ENCODE data around the gene POGLUT2. TPM values are rescaled to one million over a fixed set of nuclear protein-coding genes. Genes with fewer than 3 reads are reported as not detected.

POGLUT2 gene
- total and polyA plus RNA-seq, 10 of the 15 experiments (the other 5 are each of a cell fraction or from before 2014, with no cell fraction given): 2.9 to 11.3 (median 7.6) TPM

DNA sequence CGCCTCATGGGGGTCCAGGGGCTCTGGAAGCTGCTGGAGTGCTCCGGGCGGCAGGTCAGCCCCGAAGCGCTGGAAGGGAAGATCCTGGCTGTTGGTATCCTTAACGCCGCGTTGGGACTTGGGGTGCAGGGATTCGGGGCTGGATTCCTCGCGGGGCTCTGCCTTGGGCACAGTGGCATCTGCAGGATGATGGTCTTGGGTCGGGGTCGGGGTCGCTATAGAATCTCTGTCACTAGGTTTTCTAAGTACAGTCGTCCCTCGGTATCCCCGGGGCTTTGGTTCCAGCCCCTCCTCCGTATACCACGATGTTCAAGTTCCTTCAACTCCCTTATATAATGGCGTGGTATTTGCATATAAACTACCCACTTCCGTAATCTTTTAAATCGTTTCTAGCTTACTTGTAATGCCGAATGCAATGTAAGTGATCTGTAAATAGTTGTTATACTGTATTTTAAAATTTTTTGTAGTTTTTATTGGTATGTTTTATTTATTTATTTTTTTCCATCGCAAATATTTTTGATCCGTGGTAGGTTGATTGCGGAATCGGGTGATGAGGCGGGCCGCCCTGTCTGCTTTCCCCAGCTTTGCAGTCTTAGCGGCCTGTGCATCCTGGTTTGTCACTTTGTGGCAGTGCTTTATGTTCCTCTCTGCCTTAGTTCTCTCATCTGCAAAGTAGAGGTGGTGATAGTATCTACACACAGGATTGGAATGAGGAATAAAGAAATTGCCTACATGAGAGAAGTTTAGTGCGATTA lies 47.7 kb upstream of the POGLUT2 start (continued):
- TF ChIP-seq, protein P1, sequence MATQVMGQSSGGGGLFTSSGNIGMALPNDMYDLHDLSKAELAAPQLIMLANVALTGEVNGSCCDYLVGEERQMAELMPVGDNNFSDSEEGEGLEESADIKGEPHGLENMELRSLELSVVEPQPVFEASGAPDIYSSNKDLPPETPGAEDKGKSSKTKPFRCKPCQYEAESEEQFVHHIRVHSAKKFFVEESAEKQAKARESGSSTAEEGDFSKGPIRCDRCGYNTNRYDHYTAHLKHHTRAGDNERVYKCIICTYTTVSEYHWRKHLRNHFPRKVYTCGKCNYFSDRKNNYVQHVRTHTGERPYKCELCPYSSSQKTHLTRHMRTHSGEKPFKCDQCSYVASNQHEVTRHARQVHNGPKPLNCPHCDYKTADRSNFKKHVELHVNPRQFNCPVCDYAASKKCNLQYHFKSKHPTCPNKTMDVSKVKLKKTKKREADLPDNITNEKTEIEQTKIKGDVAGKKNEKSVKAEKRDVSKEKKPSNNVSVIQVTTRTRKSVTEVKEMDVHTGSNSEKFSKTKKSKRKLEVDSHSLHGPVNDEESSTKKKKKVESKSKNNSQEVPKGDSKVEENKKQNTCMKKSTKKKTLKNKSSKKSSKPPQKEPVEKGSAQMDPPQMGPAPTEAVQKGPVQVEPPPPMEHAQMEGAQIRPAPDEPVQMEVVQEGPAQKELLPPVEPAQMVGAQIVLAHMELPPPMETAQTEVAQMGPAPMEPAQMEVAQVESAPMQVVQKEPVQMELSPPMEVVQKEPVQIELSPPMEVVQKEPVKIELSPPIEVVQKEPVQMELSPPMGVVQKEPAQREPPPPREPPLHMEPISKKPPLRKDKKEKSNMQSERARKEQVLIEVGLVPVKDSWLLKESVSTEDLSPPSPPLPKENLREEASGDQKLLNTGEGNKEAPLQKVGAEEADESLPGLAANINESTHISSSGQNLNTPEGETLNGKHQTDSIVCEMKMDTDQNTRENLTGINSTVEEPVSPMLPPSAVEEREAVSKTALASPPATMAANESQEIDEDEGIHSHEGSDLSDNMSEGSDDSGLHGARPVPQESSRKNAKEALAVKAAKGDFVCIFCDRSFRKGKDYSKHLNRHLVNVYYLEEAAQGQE (IDR thresholded peaks at IDR 0.05; ENCODE audit: low read depth, low read length): no peak

DNA sequence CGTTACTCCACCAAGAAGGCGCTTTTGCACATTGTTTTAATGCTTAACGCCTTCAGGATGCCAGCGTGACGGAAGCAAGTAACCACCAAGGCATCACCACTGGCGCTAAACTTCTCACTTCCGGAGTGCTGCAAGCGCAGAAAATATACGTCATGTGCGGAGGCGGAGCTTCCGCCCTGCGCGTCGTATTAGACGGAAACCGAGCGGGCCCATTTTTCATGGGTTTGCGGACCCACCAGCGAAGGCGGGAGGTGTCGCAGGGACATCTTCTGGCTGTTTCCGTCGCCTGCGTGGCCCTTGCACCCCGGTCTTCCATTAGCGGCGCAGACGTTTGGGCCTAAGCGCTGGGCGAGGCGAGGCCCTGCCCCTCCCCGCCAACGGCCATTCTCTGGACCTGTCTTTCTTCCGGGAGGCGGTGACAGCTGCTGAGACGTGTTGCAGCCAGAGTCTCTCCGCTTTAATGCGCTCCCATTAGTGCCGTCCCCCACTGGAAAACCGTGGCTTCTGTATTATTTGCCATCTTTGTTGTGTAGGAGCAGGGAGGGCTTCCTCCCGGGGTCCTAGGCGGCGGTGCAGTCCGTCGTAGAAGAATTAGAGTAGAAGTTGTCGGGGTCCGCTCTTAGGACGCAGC lies 47.0 kb upstream of the POGLUT2 start, which contains the start of gene ERCC5:
Gene ERCC5 (plus strand): TSS at position 403 of the 631 bp plus-strand sequence. CDS start 235 bp downstream, outside the sequence.
- H3K27me3 ChIP-seq (replicated peaks in 1 of 2; ENCODE audit: control insufficient read depth in 2 of 2, insufficient read depth in 2 of 2, low read length in 1 of 2): no peaks in the 10 kb centered on the region
- peak within 1 kb of the TSS; percentile 98 for H3K4me3 ChIP-seq
- H3K4me2 ChIP-seq (ENCODE audit: control insufficient read depth, insufficient read depth): peak within 1 kb of the TSS; percentile 96
- DNase-seq (ENCODE audit: low read depth, low spot score): peak; percentile 90
- H4K20me1 ChIP-seq (ENCODE audit: control insufficient read depth, insufficient read depth): no peaks in the 10 kb centered on the region
- ChIA-PET POLR2A (interaction anchor here (0.5 to 4.8 kb wide), 8 partner anchors 28 to 278 kb away, joined by 3 to 81 read pairs (median 3); partner anchors contain the start of gene TPP2), SMC1A (ENCODE audit: uncharacterized antibody, unreplicated experiment) (interaction anchor here (0.9 to 3.0 kb wide), 13 partner anchors 10 to 290 kb away, joined by 3 to 53 read pairs (median 4); partner anchors contain the start of gene TPP2), RAD21 (ENCODE audit: unreplicated experiment) (interaction anchor here (0.7 to 3.6 kb wide), 10 partner anchors 25 to 263 kb away, joined by 3 to 32 read pairs (median 6); partner anchors contain the start of genes TEX30 and TPP2), CTCF (interaction anchor here (0.8 to 5.4 kb wide), 14 partner anchors 8 to 266 kb away, joined by 3 to 106 read pairs (median 5); partner anchors contain the start of genes BIVM, POGLUT2 and TPP2)
- FAIRE-seq: peak; percentile 87
- peak within 1 kb of the TSS; percentile 96 for H3K27ac ChIP-seq (ENCODE audit: control insufficient read depth, insufficient read depth)
- BruUV-seq (replicated peaks): no TSS peak
- no peaks in the 10 kb centered on the region for H3K9me3 ChIP-seq (replicated peaks; ENCODE audit: control insufficient read depth, insufficient read depth, low read length)
- WGBS (ENCODE audit: insufficient coverage, insufficient replicate concordance, low lambda C conversion rate, missing lambda C conversion rate): 1% methylated on average over 49 of the region's 49 CpGs
- H3K79me2 ChIP-seq (ENCODE audit: control insufficient read depth, insufficient read depth, low read length): peaks cover 51% of the 10 kb centered on the region
- ATAC-seq: peak; percentile 93
- peaks cover 0 to 4% of the 10 kb centered on the region in 2 experiments; a peak in 2 of 4 replicates for H3K36me3 ChIP-seq (ENCODE audit: control insufficient read depth in 2 of 2, insufficient read depth in 2 of 2, low read length in 1 of 2)
- peak within 1 kb of the TSS; percentile 98 for H3K9ac ChIP-seq (ENCODE audit: control insufficient read depth, insufficient read depth, low read length)
- intact Hi-C loops (cut with micrococcal nuclease; ENCODE audit: unreplicated experiment): loop anchor here (1.0 to 5.0 kb wide), 5 partner anchors 45 to 253 kb away; partner anchors contain the start of genes TEX30 and TPP2
- in situ Hi-C loops (cut with MboI): loop anchor here (5.0 kb wide), 1 partner anchor 248 kb away; the partner anchor contains the start of gene TPP2
- H3K4me1 ChIP-seq (ENCODE audit: control insufficient read depth, insufficient read depth, low read length): peaks cover 3% of the 10 kb centered on the region; the same call in 1 of the 2 replicates
- peak within 1 kb of the TSS; percentile 54 for H2AFZ ChIP-seq (ENCODE audit: control insufficient read depth, low read depth, low read length)
- TF ChIP-seq ESRRA (IDR thresholded peaks at IDR 0.05; ENCODE audit: low read length) (no peak), ZBED1 (IDR thresholded peaks at IDR 0.05; ENCODE audit: borderline replicate concordance) (0 out of 2 replicates have a peak, but pooled peaks have one; percentile 31), KDM1A (IDR thresholded peaks at IDR 0.05; ENCODE audit: borderline replicate concordance) (no peak), MTA3 (IDR thresholded peaks at IDR 0.05; ENCODE audit: borderline replicate concordance, low read length) (peak; percentile 69; the same call in 1 of the 2 replicates), NR2C2 (IDR thresholded peaks at IDR 0.05; ENCODE audit: borderline replicate concordance, control insufficient read depth, insufficient read length, low read depth) (no peak), POLR2A (IDR thresholded peaks at IDR 0.05; ENCODE audit: low read depth, low read length) (peak; percentile 89), YY1 (IDR thresholded peaks at IDR 0.05; ENCODE audit: low read depth, low read length) (peak; percentile 87), NFXL1 (IDR thresholded peaks at IDR 0.05; ENCODE audit: borderline replicate concordance) (no peak), POU2F2 (IDR thresholded peaks at IDR 0.05; ENCODE audit: borderline replicate concordance, low read depth, low read length) (peak; percentile 86), RUNX3 (IDR thresholded peaks at IDR 0.05; ENCODE audit: low read length) (peak; percentile 84), MEF2A (IDR thresholded peaks at IDR 0.05; ENCODE audit: insufficient read depth, low read depth, low read length) (peak; percentile 79)
- TF ChIP-seq, protein P2, sequence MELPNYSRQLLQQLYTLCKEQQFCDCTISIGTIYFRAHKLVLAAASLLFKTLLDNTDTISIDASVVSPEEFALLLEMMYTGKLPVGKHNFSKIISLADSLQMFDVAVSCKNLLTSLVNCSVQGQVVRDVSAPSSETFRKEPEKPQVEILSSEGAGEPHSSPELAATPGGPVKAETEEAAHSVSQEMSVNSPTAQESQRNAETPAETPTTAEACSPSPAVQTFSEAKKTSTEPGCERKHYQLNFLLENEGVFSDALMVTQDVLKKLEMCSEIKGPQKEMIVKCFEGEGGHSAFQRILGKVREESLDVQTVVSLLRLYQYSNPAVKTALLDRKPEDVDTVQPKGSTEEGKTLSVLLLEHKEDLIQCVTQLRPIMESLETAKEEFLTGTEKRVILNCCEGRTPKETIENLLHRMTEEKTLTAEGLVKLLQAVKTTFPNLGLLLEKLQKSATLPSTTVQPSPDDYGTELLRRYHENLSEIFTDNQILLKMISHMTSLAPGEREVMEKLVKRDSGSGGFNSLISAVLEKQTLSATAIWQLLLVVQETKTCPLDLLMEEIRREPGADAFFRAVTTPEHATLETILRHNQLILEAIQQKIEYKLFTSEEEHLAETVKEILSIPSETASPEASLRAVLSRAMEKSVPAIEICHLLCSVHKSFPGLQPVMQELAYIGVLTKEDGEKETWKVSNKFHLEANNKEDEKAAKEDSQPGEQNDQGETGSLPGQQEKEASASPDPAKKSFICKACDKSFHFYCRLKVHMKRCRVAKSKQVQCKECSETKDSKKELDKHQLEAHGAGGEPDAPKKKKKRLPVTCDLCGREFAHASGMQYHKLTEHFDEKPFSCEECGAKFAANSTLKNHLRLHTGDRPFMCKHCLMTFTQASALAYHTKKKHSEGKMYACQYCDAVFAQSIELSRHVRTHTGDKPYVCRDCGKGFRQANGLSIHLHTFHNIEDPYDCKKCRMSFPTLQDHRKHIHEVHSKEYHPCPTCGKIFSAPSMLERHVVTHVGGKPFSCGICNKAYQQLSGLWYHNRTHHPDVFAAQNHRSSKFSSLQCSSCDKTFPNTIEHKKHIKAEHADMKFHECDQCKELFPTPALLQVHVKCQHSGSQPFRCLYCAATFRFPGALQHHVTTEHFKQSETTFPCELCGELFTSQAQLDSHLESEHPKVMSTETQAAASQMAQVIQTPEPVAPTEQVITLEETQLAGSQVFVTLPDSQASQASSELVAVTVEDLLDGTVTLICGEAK (IDR thresholded peaks at IDR 0.05; ENCODE audit: borderline replicate concordance): peak; percentile 94
